Activated CD8-positive, alpha-beta T cell treated with anti-CD3 and anti-CD28 coated beads for 36 hours (primary cell): Measurements from ENCODE around the gene RRP12. TPM values are rescaled to one million over a fixed set of nuclear protein-coding genes. Genes with fewer than 3 reads are reported as not detected.
"Not testable (repeated sequence)": the region's sequence is repeated elsewhere in the genome, so short reads cannot be mapped to it uniquely, and the experiment has no call there.

ENCODE experiments used
- ATAC-seq: fragments of 200-7000 bp; cut with Tn5 transposase; one replicate; pipeline ENCODE4 v1.10.0; 2021; ENCODE audit warnings: mild to moderate bottlenecking, moderate library complexity
- CTCF ChIA-PET: fragments of 350-600 bp; sonication (Branson Sonifier 250); formaldehyde crosslinking; loops from one replicate; lab custom pipeline; 2021; ENCODE audit warnings: antibody characterized with exemption; lab: Charles Lee
- POLR2A ChIA-PET: fragments of 350-600 bp; sonication (Branson Sonifier 250); formaldehyde crosslinking; loops from one replicate; lab custom pipeline; 2021; ENCODE audit warnings: antibody characterized with exemption; lab: Charles Lee
- DNase-seq: peaks from one replicate; pipeline ENCODE4 v3.0.0-alpha.2; 2020
- H3K27ac Mint-ChIP-seq: one replicate; pipeline ENCODE4 v1.8.0; 2021; ENCODE audit warnings: mild to moderate bottlenecking, mixed read lengths
- H3K27me3 Mint-ChIP-seq: one replicate; pipeline ENCODE4 v1.8.0; 2021; ENCODE audit warnings: mixed read lengths
- H3K36me3 Mint-ChIP-seq: one replicate; pipeline ENCODE4 v1.8.0; 2021; ENCODE audit warnings: low read depth, mixed read lengths
- H3K4me1 Mint-ChIP-seq: one replicate; pipeline ENCODE4 v1.8.0; 2021; ENCODE audit warnings: low read depth, mixed read lengths
- H3K4me3 Mint-ChIP-seq: one replicate; pipeline ENCODE4 v1.8.0; 2021; ENCODE audit warnings: mild to moderate bottlenecking, moderate library complexity, mixed read lengths
- H3K9me3 Mint-ChIP-seq: one replicate; pipeline ENCODE4 v1.8.0; 2021; ENCODE audit warnings: mixed read lengths
- intact Hi-C: fragments of 100-400 bp; cut with micrococcal nuclease; formaldehyde crosslinking; loops from one replicate; pipeline ENCODE4 v1.10.0; 2022
- total RNA-seq, 2 experiments: library from RNA; stranded (reverse); gene quantifications; one replicate each; pipeline ENCODE4 v1.2.3, GENCODE V29; 2021
- TF ChIP-seq, protein P1 (sequence below): fragments of 200-600 bp; IDR thresholded peaks from one replicate; pipeline ENCODE4 v1.8.0; 2022; ENCODE audit warnings: antibody characterized with exemption, mild to moderate bottlenecking

The RRP12 gene
- total RNA-seq, 2 experiments from 2014 or later = 50.3 to 51.0 TPM

DNA sequence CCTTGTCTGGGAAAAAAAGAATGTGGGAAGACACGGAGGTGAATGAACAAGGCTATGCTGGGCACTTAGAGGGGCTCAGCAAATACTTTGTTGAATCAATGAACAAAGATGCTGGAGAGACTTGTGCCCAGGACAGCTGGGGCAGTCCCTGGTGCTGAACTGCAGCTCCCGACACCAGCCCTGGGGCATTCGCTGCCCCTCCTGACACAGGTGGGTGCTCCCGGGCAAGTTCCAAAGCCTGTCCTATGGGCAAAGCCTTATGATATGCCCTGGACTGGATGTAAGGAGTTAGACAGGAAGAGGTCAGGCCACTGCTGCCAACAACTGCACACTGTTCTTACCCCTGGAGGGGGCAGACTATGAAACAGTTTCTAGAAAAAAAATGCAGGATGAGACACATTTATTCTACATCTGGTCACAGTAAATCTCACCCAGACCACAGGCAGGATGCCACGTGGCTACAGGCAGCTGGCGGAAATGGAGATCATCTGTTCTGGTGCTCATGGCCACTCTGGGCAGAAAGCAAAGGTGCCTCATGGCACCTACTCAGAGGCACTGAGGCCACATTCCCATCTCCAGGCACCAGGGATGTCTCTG lies 44.7 kb downstream of the RRP12 start:
- intact Hi-C loops = no loop called here
- Mint-ChIP-seq H3K9me3 (no peaks in the 10 kb centered on the region), H3K27ac (no peak overlapping the region), H3K4me3 (no peak overlapping the region), H3K27me3 (no peaks in the 10 kb centered on the region), H3K36me3 (peaks cover 17% of the 10 kb centered on the region), H3K4me1 (no peaks in the 10 kb centered on the region)
- DNase-seq = no peak
- TF ChIP-seq, protein P1, sequence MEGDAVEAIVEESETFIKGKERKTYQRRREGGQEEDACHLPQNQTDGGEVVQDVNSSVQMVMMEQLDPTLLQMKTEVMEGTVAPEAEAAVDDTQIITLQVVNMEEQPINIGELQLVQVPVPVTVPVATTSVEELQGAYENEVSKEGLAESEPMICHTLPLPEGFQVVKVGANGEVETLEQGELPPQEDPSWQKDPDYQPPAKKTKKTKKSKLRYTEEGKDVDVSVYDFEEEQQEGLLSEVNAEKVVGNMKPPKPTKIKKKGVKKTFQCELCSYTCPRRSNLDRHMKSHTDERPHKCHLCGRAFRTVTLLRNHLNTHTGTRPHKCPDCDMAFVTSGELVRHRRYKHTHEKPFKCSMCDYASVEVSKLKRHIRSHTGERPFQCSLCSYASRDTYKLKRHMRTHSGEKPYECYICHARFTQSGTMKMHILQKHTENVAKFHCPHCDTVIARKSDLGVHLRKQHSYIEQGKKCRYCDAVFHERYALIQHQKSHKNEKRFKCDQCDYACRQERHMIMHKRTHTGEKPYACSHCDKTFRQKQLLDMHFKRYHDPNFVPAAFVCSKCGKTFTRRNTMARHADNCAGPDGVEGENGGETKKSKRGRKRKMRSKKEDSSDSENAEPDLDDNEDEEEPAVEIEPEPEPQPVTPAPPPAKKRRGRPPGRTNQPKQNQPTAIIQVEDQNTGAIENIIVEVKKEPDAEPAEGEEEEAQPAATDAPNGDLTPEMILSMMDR = no peak
- no peak for ATAC-seq
- ChIA-PET CTCF (interaction anchor here (1.0 to 4.3 kb wide), 3 partner anchors 78 to 99 kb away, joined by 3 to 19 read pairs (median 6); no protein-coding TSS in a partner anchor), POLR2A (no interaction called here)

DNA sequence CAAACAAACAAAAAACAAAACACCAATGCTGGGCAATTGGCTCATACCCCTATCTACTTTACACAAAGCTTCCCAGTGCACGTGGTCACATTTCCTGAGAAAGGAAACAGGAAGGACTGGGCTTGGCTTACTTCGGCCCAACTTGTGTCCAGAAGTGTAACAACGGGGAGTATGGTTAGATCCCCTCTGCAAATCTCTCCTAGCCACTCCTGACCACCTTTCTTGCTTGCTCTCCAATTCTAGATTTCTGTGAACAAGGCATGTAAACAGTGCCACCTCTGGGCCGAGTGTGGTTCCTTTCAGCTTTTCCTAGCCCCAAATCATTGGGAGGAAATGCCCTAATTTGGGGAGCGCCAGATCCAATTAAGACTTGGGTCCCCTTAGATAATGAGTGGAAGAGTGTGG lies 45.6 kb downstream of the RRP12 start:
- H3K36me3 Mint-ChIP-seq = peaks cover 17% of the 10 kb centered on the region
- H3K4me1 Mint-ChIP-seq = no peaks in the 10 kb centered on the region
- DNase-seq = no peak
- ATAC-seq = no peak
- H3K4me3 Mint-ChIP-seq = no peak overlapping the region
- intact Hi-C loops = no loop called here
- no peaks in the 10 kb centered on the region for H3K27me3 Mint-ChIP-seq
- no peaks in the 10 kb centered on the region for H3K9me3 Mint-ChIP-seq
- H3K27ac Mint-ChIP-seq = no peak overlapping the region
- TF ChIP-seq, protein P1 = no peak
- ChIA-PET POLR2A (no interaction called here), CTCF (interaction anchor here (1.0 to 1.4 kb wide), 2 partner anchors 77 to 100 kb away, joined by 3 to 6 read pairs; no protein-coding TSS in a partner anchor)

DNA sequence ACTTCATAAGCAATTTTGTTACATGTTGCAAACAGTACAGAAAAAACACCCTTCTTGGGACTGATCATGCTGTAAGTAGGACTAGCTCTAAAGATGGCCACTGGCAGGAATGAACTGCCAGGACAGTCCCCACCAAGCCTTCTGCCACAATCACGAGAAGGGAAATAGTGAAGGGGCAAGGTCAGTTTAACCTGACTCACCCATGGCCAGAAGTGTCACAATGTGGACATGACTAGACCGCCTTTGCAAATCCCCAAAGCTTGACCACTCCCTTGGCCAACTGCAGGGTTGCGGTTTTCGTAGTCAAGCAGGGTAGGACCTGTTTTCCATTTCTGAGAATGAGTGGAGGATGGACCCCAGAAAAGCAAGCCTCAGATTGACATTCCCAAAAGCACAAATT lies 47.2 kb downstream of the RRP12 start:
- Mint-ChIP-seq H3K9me3 (no peaks in the 10 kb centered on the region), H3K4me3 (no peak overlapping the region), H3K36me3 (peaks cover 11% of the 10 kb centered on the region), H3K27me3 (no peaks in the 10 kb centered on the region), H3K27ac (no peak overlapping the region), H3K4me1 (no peaks in the 10 kb centered on the region)
- ChIA-PET CTCF (no interaction called here), POLR2A (no interaction called here)
- no peak for DNase-seq
- TF ChIP-seq, protein P1 = no peak
- ATAC-seq = no peak
- intact Hi-C loops = no loop called here

DNA sequence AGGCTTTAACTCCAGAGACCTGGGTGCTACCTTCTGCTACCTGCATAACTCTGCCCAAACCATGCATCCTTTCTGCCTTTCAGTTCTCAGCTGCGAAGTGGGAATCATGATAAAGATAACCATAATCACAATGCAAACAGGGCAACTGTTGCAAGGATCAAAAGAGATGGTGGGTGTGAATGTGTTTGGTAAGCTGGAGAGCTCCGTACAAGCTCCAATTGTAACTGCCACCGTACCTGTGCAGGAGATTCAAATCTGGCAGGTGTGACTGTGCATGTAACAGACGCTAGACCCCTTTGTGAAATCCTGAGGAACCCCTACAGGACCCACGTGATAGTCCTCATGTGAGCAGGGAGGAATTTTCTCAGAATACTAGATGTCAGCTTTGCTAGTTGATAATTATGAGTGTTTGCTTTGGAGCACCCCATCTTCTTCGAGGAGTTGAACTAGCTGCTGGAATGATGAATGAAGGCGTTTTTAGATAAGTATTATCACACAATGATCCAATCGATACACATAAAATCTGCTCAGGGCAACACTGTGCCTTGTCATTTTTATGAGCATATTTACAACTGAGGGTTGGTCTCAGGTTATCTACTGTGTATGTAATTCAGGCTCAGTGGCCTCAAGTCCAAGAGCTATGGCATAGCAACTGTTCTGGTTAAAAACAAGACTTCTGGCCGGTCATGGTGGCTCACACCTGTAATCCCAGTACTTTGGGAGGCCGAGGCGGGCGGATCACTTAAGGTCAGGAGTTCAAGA lies 51.2 kb downstream of the RRP12 start:
- Mint-ChIP-seq H3K36me3 (no peaks in the 10 kb centered on the region), H3K9me3 (no peaks in the 10 kb centered on the region), H3K27me3 (no peaks in the 10 kb centered on the region), H3K4me1 (no peaks in the 10 kb centered on the region), H3K27ac (no peak overlapping the region), H3K4me3 (no peak overlapping the region)
- ChIA-PET CTCF (interaction anchor here (0.9 kb wide), 1 partner anchor 16 kb away, joined by 3 read pairs; no protein-coding TSS in a partner anchor), POLR2A (interaction anchor here (0.7 to 1.1 kb wide), 2 partner anchors 9 to 64 kb away, joined by 3 to 4 read pairs; no protein-coding TSS in a partner anchor)
- intact Hi-C loops = no loop called here
- no peak for ATAC-seq
- no peak for DNase-seq
- TF ChIP-seq, protein P1 = no peak

DNA sequence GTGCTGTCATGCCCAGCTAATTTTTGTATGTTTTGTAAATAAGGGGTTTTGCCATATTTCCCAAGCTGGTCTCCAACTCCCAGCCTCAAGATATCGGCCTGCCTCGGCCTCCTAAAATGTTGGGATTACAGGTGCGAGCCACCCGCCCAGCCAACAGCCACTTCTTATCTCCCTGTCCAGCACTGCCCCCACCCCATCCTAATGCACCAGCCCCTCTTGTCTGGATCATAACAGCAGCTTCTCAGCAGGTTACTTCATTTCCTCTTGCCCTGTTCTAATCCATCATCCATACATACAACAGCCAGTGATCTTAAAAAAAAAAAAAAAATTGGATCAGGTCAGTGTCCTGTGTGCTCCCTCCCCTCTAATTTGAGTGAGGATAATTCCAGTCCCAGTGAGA lies 53.8 kb downstream of the RRP12 start:
- H3K36me3 Mint-ChIP-seq = no peaks in the 10 kb centered on the region
- no peaks in the 10 kb centered on the region for H3K27me3 Mint-ChIP-seq
- H3K4me1 Mint-ChIP-seq = no peaks in the 10 kb centered on the region
- ChIA-PET CTCF (no interaction called here), POLR2A (no interaction called here)
- DNase-seq (no peak), ATAC-seq (no peak)
- H3K9me3 Mint-ChIP-seq = no peaks in the 10 kb centered on the region
- no peak overlapping the region for H3K4me3 Mint-ChIP-seq
- H3K27ac Mint-ChIP-seq = no peak overlapping the region
- TF ChIP-seq, protein P1 = no peak
- intact Hi-C loops = no loop called here

DNA sequence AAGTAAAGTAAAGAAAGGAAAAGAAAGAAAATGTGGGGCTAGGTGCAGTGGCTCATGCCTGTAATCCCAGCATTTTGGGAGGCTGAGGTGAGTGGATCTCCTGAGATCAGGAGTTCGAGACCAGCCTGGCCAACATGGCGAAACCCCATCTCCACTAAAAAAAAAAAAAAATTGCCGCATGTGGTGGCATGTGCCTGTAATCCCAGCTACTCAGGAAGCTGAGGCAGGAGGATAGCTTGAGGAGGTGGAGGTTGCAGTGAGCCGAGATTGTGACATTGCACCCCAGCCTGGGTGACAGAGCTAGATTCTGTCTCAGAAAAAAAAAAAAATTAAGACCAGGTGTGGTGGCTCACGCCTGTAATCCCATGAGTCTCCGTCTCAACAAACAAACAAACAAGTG lies 57.5 kb downstream of the RRP12 start:
- H3K36me3 Mint-ChIP-seq, H3K27me3 Mint-ChIP-seq, H3K9me3 Mint-ChIP-seq, DNase-seq, POLR2A ChIA-PET, H3K27ac Mint-ChIP-seq, ATAC-seq, intact Hi-C loops, H3K4me1 Mint-ChIP-seq, H3K4me3 Mint-ChIP-seq: not testable (repeated sequence)
- CTCF ChIA-PET = interaction anchor here (0.6 to 1.0 kb wide), 2 partner anchors 11 to 318 kb away, joined by 3 read pairs; no protein-coding TSS in a partner anchor
